GM23338 (cell line): ENCODE data around the gene EZR. TPM values are rescaled to one million over a fixed set of nuclear protein-coding genes. Genes with fewer than 3 reads are reported as not detected.

Source experiments
- ATAC-seq: fragments of 200-7000 bp; cut with Tn5 transposase; 3 replicates; pipeline ENCODE4 v1.9.1; 2020
- DNase-seq: peaks from one replicate; pipeline ENCODE4 v3.0.0-alpha.2; 2015; ENCODE audit warnings: low spot score
- H2AFZ ChIP-seq: fragments of 200-600 bp; sonication (generic); 2 replicates; pipeline ENCODE4 v1.8.0; 2016; ENCODE audit warnings: antibody characterized with exemption, mild to moderate bottlenecking, moderate library complexity
- H3F3A ChIP-seq: fragments of 200-600 bp; sonication (generic); replicated peaks from 2 replicates; pipeline ENCODE4 v1.8.0; 2017; ENCODE audit warnings: antibody characterized with exemption, mixed run types, low read depth
- H3K27ac ChIP-seq: fragments of 200-600 bp; sonication (generic); 2 replicates; pipeline ENCODE4 v1.6.1; 2016; ENCODE audit warnings: low read depth
- H3K27me3 ChIP-seq: fragments of 200-600 bp; sonication (generic); 2 replicates; pipeline ENCODE4 v1.8.0; 2016; ENCODE audit warnings: mild to moderate bottlenecking, mixed run types, moderate library complexity; ENCODE audit not compliant: insufficient read depth
- H3K36me3 ChIP-seq: fragments of 200-600 bp; sonication (generic); 2 replicates; pipeline ENCODE4 v1.8.0; 2016; ENCODE audit warnings: mild to moderate bottlenecking; ENCODE audit not compliant: insufficient read depth
- H3K4me1 ChIP-seq: fragments of 200-600 bp; sonication (generic); 2 replicates; pipeline ENCODE4 v1.8.0; 2016; ENCODE audit warnings: mild to moderate bottlenecking, moderate library complexity; ENCODE audit not compliant: insufficient read depth
- H3K4me2 ChIP-seq: fragments of 200-600 bp; sonication (generic); 2 replicates; pipeline ENCODE4 v1.7.1; 2017; ENCODE audit warnings: mixed run types
- H3K4me3 ChIP-seq: fragments of 200-600 bp; sonication (generic); 2 replicates; pipeline ENCODE4 v1.6.1; 2016; ENCODE audit warnings: mixed run types
- H3K79me2 ChIP-seq: fragments of 200-600 bp; sonication (generic); replicated peaks from 2 replicates; pipeline ENCODE4 v1.8.0; 2017; ENCODE audit warnings: mild to moderate bottlenecking; ENCODE audit not compliant: insufficient read depth
- H3K9me2 ChIP-seq: fragments of 200-600 bp; sonication (generic); 2 replicates; pipeline ENCODE4 v1.8.0; 2017; ENCODE audit not compliant: insufficient read depth
- H4K20me1 ChIP-seq: fragments of 200-600 bp; sonication (generic); replicated peaks from 2 replicates; pipeline ENCODE4 v1.8.0; 2017; ENCODE audit warnings: mild to moderate bottlenecking; ENCODE audit not compliant: insufficient read depth
- H3K27ac Mint-ChIP-seq: 2 replicates; pipeline ENCODE4 v1.8.0; 2020; ENCODE audit warnings: inconsistent platforms, mild to moderate bottlenecking, moderate library complexity, mixed read lengths
- H3K27me3 Mint-ChIP-seq: 3 replicates; pipeline ENCODE4 v1.8.0; 2022; ENCODE audit warnings: low read depth, mild to moderate bottlenecking, moderate library complexity, mixed read lengths, inconsistent platforms; ENCODE audit not compliant: insufficient read depth, poor library complexity
- H3K36me3 Mint-ChIP-seq: 3 replicates; pipeline ENCODE4 v1.8.0; 2021; ENCODE audit warnings: low read depth, mild to moderate bottlenecking, inconsistent platforms, moderate library complexity, mixed read lengths
- H3K4me1 Mint-ChIP-seq: 3 replicates; pipeline ENCODE4 v1.8.0; 2020; ENCODE audit warnings: mild to moderate bottlenecking, inconsistent platforms, mixed read lengths
- H3K4me3 Mint-ChIP-seq: 3 replicates; pipeline ENCODE4 v1.8.0; 2021; ENCODE audit warnings: moderate library complexity, mild to moderate bottlenecking, inconsistent platforms, mixed read lengths
- H3K9me3 Mint-ChIP-seq: 3 replicates; pipeline ENCODE4 v1.8.0; 2020; ENCODE audit warnings: moderate library complexity, mild to moderate bottlenecking, inconsistent platforms, mixed read lengths
- CTCF ChIP-seq, 2 experiments: fragments of 200-600 bp in 1 of 2; sonication (generic) in 1 of 2; conservative IDR thresholded peaks; 2 replicates each; pipeline versions ENCODE4 v1.5.1 to v1.6.1; 2016 to 2017; ENCODE audit warnings: antibody characterized with exemption in 2 of 2, low read depth in 2 of 2, mild to moderate bottlenecking in 2 of 2, moderate library complexity in 1 of 2
- ETS1 ChIP-seq: IDR thresholded peaks from 2 replicates; pipeline ENCODE4 v1.6.1; 2016; ENCODE audit warnings: antibody characterized with exemption
- EZH2phosphoT487 ChIP-seq: fragments of 200-600 bp; sonication (generic); IDR thresholded peaks from one replicate; pipeline ENCODE4 v1.8.1; 2018; ENCODE audit warnings: antibody characterized with exemption; ENCODE audit not compliant: unreplicated experiment
- NANOG ChIP-seq: IDR thresholded peaks from 2 replicates; pipeline ENCODE4 v1.6.1; 2016; ENCODE audit warnings: antibody characterized with exemption, borderline replicate concordance
- ZNF114 ChIP-seq: fragments of 250-450 bp; sonication (Bioruptor Pico); IDR thresholded peaks from 2 replicates; pipeline ENCODE4 v1.5.0; 2020; ENCODE audit warnings: mild to moderate bottlenecking, moderate library complexity
- ZNF331 ChIP-seq: fragments of 250-450 bp; sonication (Bioruptor Pico); IDR thresholded peaks from 2 replicates; pipeline ENCODE4 v1.5.0; 2020; ENCODE audit warnings: low read depth, mild to moderate bottlenecking, moderate library complexity
- polyA plus RNA-seq: library from polyadenylated mRNA; unstranded; fragments of >200 nt; fragmentation: Nextera tagmentation; extraction: Ambion mirVana; gene quantifications from 2 replicates; pipeline ENCODE4 v1.2.1, GENCODE V29; 2016
- total RNA-seq: library from RNA; depleted of rRNA; stranded (reverse); fragments of >200 nt; shearing (Covaris generic); gene quantifications from 2 replicates; pipeline ENCODE4 v1.2.3, GENCODE V29; 2014
- TF ChIP-seq, protein P1 (sequence below): IDR thresholded peaks from one replicate; pipeline ENCODE4 v1.6.1; 2018; ENCODE audit warnings: antibody characterized with exemption; ENCODE audit not compliant: unreplicated experiment

EZR gene
- total and polyA plus RNA-seq, 2 experiments from 2014 or later, result 199 to 208 TPM

- no peaks in the 10 kb centered on the region for H3K36me3 ChIP-seq
- H3K27ac ChIP-seq, result no peak overlapping the region
- H3K4me1 ChIP-seq, result peaks cover 32% of the 10 kb centered on the region
- peaks cover 14% of the 10 kb centered on the region for H3F3A ChIP-seq
- no peak overlapping the region for H3K4me3 ChIP-seq
- H2AFZ ChIP-seq, result peak overlapping the region; percentile 39; the same call in 1 of the 2 replicates
- ATAC-seq, result no peak
- H3K9me2 ChIP-seq, result no peaks in the 10 kb centered on the region
- Mint-ChIP-seq H3K27me3 (peaks cover 8% of the 10 kb centered on the region), H3K27ac (no peak overlapping the region; the same call in 1 of the 2 replicates), H3K4me3 (no peak overlapping the region), H3K36me3 (no peaks in the 10 kb centered on the region), H3K9me3 (no peaks in the 10 kb centered on the region; the same call in 2 of the 3 replicates), H3K4me1 (peaks cover 17% of the 10 kb centered on the region)
- TF ChIP-seq, protein P1, sequence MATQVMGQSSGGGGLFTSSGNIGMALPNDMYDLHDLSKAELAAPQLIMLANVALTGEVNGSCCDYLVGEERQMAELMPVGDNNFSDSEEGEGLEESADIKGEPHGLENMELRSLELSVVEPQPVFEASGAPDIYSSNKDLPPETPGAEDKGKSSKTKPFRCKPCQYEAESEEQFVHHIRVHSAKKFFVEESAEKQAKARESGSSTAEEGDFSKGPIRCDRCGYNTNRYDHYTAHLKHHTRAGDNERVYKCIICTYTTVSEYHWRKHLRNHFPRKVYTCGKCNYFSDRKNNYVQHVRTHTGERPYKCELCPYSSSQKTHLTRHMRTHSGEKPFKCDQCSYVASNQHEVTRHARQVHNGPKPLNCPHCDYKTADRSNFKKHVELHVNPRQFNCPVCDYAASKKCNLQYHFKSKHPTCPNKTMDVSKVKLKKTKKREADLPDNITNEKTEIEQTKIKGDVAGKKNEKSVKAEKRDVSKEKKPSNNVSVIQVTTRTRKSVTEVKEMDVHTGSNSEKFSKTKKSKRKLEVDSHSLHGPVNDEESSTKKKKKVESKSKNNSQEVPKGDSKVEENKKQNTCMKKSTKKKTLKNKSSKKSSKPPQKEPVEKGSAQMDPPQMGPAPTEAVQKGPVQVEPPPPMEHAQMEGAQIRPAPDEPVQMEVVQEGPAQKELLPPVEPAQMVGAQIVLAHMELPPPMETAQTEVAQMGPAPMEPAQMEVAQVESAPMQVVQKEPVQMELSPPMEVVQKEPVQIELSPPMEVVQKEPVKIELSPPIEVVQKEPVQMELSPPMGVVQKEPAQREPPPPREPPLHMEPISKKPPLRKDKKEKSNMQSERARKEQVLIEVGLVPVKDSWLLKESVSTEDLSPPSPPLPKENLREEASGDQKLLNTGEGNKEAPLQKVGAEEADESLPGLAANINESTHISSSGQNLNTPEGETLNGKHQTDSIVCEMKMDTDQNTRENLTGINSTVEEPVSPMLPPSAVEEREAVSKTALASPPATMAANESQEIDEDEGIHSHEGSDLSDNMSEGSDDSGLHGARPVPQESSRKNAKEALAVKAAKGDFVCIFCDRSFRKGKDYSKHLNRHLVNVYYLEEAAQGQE, result no peak
- TF ChIP-seq CTCF (conservative IDR thresholded peaks at IDR 0.05; ENCODE audit: low read depth in 2 of 2) (no peak), EZH2phosphoT487 (no peak), ETS1 (no peak), NANOG (no peak), ZNF331 (CRISPR knock-in tag) (no peak)
- peak; percentile 66 for DNase-seq
- H3K79me2 ChIP-seq, result no peaks in the 10 kb centered on the region
- no peaks in the 10 kb centered on the region for H3K27me3 ChIP-seq
- H4K20me1 ChIP-seq, result no peaks in the 10 kb centered on the region
- no peak overlapping the region for H3K4me2 ChIP-seq
Observed at GRCh38 chr6:158849899-158850806, 31.0 kb upstream of the EZR start.

GRCh38 chr6:158848490-158848895 is 29.3 kb upstream of the EZR start:
- DNase-seq (no peak), ATAC-seq (no peak)
- Histone ChIP-seq H3K4me1 (peaks cover 20% of the 10 kb centered on the region), H3K79me2 (no peaks in the 10 kb centered on the region), H2AFZ (no peak overlapping the region), H3K27ac (no peak overlapping the region), H3K4me2 (no peak overlapping the region), H4K20me1 (no peaks in the 10 kb centered on the region), H3F3A (peaks cover 9% of the 10 kb centered on the region; the same call in 1 of the 2 replicates), H3K27me3 (no peaks in the 10 kb centered on the region), H3K9me2 (no peaks in the 10 kb centered on the region), H3K4me3 (no peak overlapping the region), H3K36me3 (no peaks in the 10 kb centered on the region)
- Mint-ChIP-seq H3K4me3 (no peak overlapping the region), H3K36me3 (no peaks in the 10 kb centered on the region), H3K9me3 (no peaks in the 10 kb centered on the region; the same call in 2 of the 3 replicates), H3K27me3 (peaks cover 4% of the 10 kb centered on the region), H3K27ac (no peak overlapping the region), H3K4me1 (peaks cover 12% of the 10 kb centered on the region)
- no peak for TF ChIP-seq ZNF114 (CRISPR knock-in tag)
- TF ChIP-seq EZH2phosphoT487, result no peak
- TF ChIP-seq CTCF (conservative IDR thresholded peaks at IDR 0.05; ENCODE audit: low read depth in 2 of 2), result no peak
- TF ChIP-seq NANOG, result no peak
